UCSD-AML1 (cell line): ENCODE measurements around the gene CLASP1.
"Not testable (repeated sequence)": the region's sequence is repeated elsewhere in the genome, so short reads cannot be mapped to it uniquely, and the experiment has no call there.

Experiments used
- DNase-seq: peaks from one replicate; lab custom pipeline; 2025; ENCODE audit not compliant: unreplicated experiment; lab: John Stamatoyannopoulos, UW

CLASP1 gene

GRCh38 chr2:121625953-121626352, 23.3 kb downstream of the CLASP1 start:
- DNase-seq = no peak

- no peak for DNase-seq
Measured at GRCh38 chr2:121617042-121617599, 32.1 kb downstream of the CLASP1 start.

- no peak for DNase-seq
Measured at GRCh38 chr2:121613774-121614173, 35.5 kb downstream of the CLASP1 start.

- no peak for DNase-seq
Measured at GRCh38 chr2:121613152-121613551, 36.1 kb downstream of the CLASP1 start.

GRCh38 chr2:121611730-121612705, 37.2 kb downstream of the CLASP1 start:
- DNase-seq = no peak

GRCh38 chr2:121611048-121611649, 38.1 kb downstream of the CLASP1 start:
- not testable (repeated sequence) for DNase-seq

GRCh38 chr2:121610487-121610874, 38.8 kb downstream of the CLASP1 start:
- DNase-seq = not testable (repeated sequence)

GRCh38 chr2:121608967-121609366, 40.3 kb downstream of the CLASP1 start:
- DNase-seq = no peak

- DNase-seq = no peak
Measured at GRCh38 chr2:121608367-121608766, 40.9 kb downstream of the CLASP1 start.

- DNase-seq = no peak
Measured at GRCh38 chr2:121605820-121606733, 43.2 kb downstream of the CLASP1 start.

- no peak for DNase-seq
Measured at GRCh38 chr2:121603185-121603584, 46.1 kb downstream of the CLASP1 start.

- no peak for DNase-seq
Measured at GRCh38 chr2:121599963-121600651, 49.2 kb downstream of the CLASP1 start.

- no peak for DNase-seq
Measured at GRCh38 chr2:121598087-121598486, 51.2 kb downstream of the CLASP1 start.

- DNase-seq = peak; percentile 39
Measured at GRCh38 chr2:121596221-121597080, 52.8 kb downstream of the CLASP1 start.

- no peak for DNase-seq
Measured at GRCh38 chr2:121595012-121595891, 54.0 kb downstream of the CLASP1 start.

- DNase-seq = no peak
Measured at GRCh38 chr2:121591199-121591598, 58.1 kb downstream of the CLASP1 start.

GRCh38 chr2:121588357-121588756, 60.9 kb downstream of the CLASP1 start:
- no peak for DNase-seq

GRCh38 chr2:121587131-121587530, 62.1 kb downstream of the CLASP1 start:
- no peak for DNase-seq
